Lung (tissue), 12 donors: ENCODE measurements around the gene FGF21. TPM values are rescaled to one million over a fixed set of nuclear protein-coding genes. Genes with fewer than 3 reads are reported as not detected.

ENCODE experiments used
- ATAC-seq: fragments of 200-7000 bp; cut with Tn5 transposase; one replicate; pipeline ENCODE4 v1.9.1; 2020; ENCODE audit warnings: moderate number of reproducible peaks; ENCODE audit not compliant: insufficient read depth, low FRiP score
- DNase-seq, 3 donors: peaks; one replicate each; pipeline ENCODE4 v3.0.0-alpha.2; 2013 to 2017
- H3K27ac ChIP-seq, 2 donors: one replicate each; pipeline ENCODE4 v1.5.1; 2013; ENCODE audit warnings: mild to moderate bottlenecking in 2 of 2, moderate library complexity in 2 of 2, control low read depth in 1 of 2, inconsistent platforms in 1 of 2, low read depth in 1 of 2, low read length in 1 of 2
- H3K27me3 ChIP-seq, 3 donors: one replicate each; pipeline ENCODE4 v1.5.1; 2013; ENCODE audit warnings: low read length in 2 of 3; ENCODE audit not compliant: control insufficient read depth in 3 of 3, insufficient read depth in 3 of 3
- H3K36me3 ChIP-seq, 4 donors: one replicate each; pipeline ENCODE4 v1.5.1; 2013; ENCODE audit warnings: low read length in 4 of 4, mild to moderate bottlenecking in 1 of 4, moderate library complexity in 1 of 4; ENCODE audit not compliant: control insufficient read depth in 4 of 4, insufficient read depth in 4 of 4
- H3K4me1 ChIP-seq, 5 donors: one replicate each; pipeline ENCODE4 v1.5.1; 2013; ENCODE audit warnings: low read length in 5 of 5, mild to moderate bottlenecking in 2 of 5, moderate library complexity in 1 of 5; ENCODE audit not compliant: control insufficient read depth in 5 of 5, insufficient read depth in 5 of 5
- H3K4me3 ChIP-seq: one replicate; pipeline ENCODE4 v1.5.1; 2013; ENCODE audit warnings: mild to moderate bottlenecking, control low read depth, moderate library complexity
- H3K9ac ChIP-seq, 2 donors: one replicate each; pipeline ENCODE4 v1.5.1; 2013; ENCODE audit warnings: low read length in 2 of 2, control low read depth in 1 of 2; ENCODE audit not compliant: insufficient read depth in 1 of 2
- H3K9me3 ChIP-seq, 4 donors: one replicate each; pipeline ENCODE4 v1.5.1; 2013; ENCODE audit warnings: low read length in 3 of 4, mild to moderate bottlenecking in 1 of 4, moderate library complexity in 1 of 4; ENCODE audit not compliant: control insufficient read depth in 4 of 4, insufficient read depth in 3 of 4
- CTCF ChIP-seq: IDR thresholded peaks from 2 replicates; pipeline ENCODE4 v1.5.1; 2012; ENCODE audit warnings: mild to moderate bottlenecking; ENCODE audit errors: control extremely low read depth, extremely low read depth
- WGBS, 2 donors: extraction: QIAGEN DNeasy Blood & Tissue Kit; methylation state at CpG; one replicate each; pipeline ENCODE4 v1.1.7; 2013; 5-methylcytosine and 5-hydroxymethylcytosine counted together
- polyA plus RNA-seq, 2 donors: library from polyadenylated mRNA; stranded (reverse); fragments of 200-250 nt; gene quantifications; one replicate each; pipeline ENCODE4 v1.2.1, GENCODE V29; 2013
- total RNA-seq, 2 donors: library from RNA; depleted of rRNA in 1 of 2; stranded (reverse); fragments of >200 nt in 1 of 2; gene quantifications; one replicate each; pipeline ENCODE4 v1.2.1, GENCODE V29; 2014 to 2021
- donor health status: control.
- donor health status: control.
- donor health status: Bipolar disorder and iron deficiency.
- donor health status: healthy.
- donor health status: DM: yes; HTN: yes; CAD: no.

FGF21 gene
- total and polyA plus RNA-seq, 4 donors: not detected

- H3K4me3 ChIP-seq: no peak overlapping the region
These were observed 20.2 kb upstream of the FGF21 start for GRCh38 chr19:48735031-48735615.

GRCh38 chr19:48737360-48737998, 17.8 kb upstream of the FGF21 start:
- H3K9me3 ChIP-seq: no peaks in the 10 kb centered on the region
- H3K4me3 ChIP-seq: no peak overlapping the region
- DNase-seq (no peak), ATAC-seq (no peak)
- H3K9ac ChIP-seq: no peak overlapping the region
- H3K27ac ChIP-seq: no peak overlapping the region
- H3K36me3 ChIP-seq: peaks cover 0 to 8% (median 0%) of the 10 kb centered on the region in 4 donors
- no peak for TF ChIP-seq CTCF
- WGBS, 2 donors: 60 to 72% methylated on average over 22 of the region's 22 CpGs
- peaks cover 0 to 16% (median 9%) of the 10 kb centered on the region in 3 donors for H3K27me3 ChIP-seq
- H3K4me1 ChIP-seq: peaks cover 0 to 18% (median 0%) of the 10 kb centered on the region in 5 donors

More at GRCh38 chr19:48735031-48735615, 20.2 kb upstream of the FGF21 start:
- H3K9ac ChIP-seq: no peak overlapping the region
- no peaks in the 10 kb centered on the region for H3K9me3 ChIP-seq
- peaks cover 0 to 8% (median 0%) of the 10 kb centered on the region in 4 donors for H3K36me3 ChIP-seq
- TF ChIP-seq CTCF: no peak
- no peak overlapping the region for H3K27ac ChIP-seq
- ATAC-seq: no peak
- WGBS, 2 donors: 54 to 78% methylated on average over 29 to 38 of the region's 38 CpGs
- H3K4me1 ChIP-seq: peaks cover 0 to 11% (median 0%) of the 10 kb centered on the region in 5 donors
- DNase-seq: no peak
- peaks cover 0 to 6% (median 5%) of the 10 kb centered on the region in 3 donors for H3K27me3 ChIP-seq

DNA sequence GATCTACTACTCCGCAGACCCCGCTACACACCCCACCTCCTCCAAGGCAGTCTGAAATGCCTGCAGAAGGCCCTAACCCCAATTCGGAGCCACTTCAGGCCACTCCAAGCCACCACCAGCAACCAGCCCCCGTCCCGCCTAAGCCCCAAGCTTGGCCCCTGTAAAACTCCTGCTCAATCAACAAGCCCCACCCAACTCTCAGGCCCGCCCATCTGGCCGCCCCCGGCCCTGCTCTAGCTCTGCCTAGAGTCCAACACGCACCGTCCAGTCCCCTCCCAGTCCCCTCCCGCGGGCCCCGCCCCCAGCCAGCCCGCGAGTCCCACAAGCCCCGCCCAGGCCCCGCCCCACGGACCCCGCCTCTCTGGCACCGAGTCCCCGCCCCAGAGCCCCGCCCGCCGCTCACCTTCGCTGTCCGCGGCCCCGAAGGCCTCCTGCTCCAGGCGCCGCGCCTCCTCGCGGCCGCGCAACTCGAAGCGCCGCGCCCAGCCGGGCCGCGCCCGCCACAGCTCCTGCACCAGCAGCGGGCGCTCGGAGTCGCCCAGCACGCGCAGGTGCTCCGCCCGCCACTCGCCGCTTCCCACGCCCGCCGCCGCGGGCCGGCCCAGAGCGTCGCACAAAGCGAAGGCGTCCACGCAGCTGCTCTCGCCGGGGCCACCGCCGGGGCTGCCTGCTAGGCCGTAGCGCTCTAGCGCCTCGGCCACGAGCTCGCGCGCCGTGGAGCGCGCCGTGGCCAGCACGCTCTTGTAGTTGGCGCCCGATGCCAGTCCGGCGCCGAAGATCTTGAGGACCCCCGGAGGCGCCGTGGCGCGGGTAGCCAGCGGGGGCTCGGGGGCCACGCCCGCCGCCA, 16.5 kb upstream of the FGF21 start:
- DNase-seq (peak; percentile 88 to 94 (median 91)), ATAC-seq (peak; percentile 93)
- Histone ChIP-seq H3K9ac (peak overlapping the region in 1 of 2 donors; percentile 32), H3K27ac (peak overlapping the region; percentile 68 to 80), H3K27me3 (peaks cover 0 to 16% (median 9%) of the 10 kb centered on the region in 3 donors), H3K9me3 (no peaks in the 10 kb centered on the region), H3K36me3 (peaks cover 0 to 7% (median 0%) of the 10 kb centered on the region in 4 donors), H3K4me1 (peaks cover 0 to 18% (median 0%) of the 10 kb centered on the region in 5 donors), H3K4me3 (peak overlapping the region; percentile 58)
- TF ChIP-seq CTCF: peak; percentile 32
- 1 to 3% methylated on average over 49 to 96 of the region's 96 CpGs for WGBS, 2 donors
